NCI-H446 (cell line): ENCODE measurements around the gene PHF21B.
A peak's percentile ranks its signal among the peaks of the same experiment; 100 is the strongest.
"Not testable (repeated sequence)": the region's sequence is repeated elsewhere in the genome, so short reads cannot be mapped to it uniquely, and the experiment has no call there.

Source experiments
- DNase-seq, 2 experiments: peaks; one replicate each; lab custom pipeline; 2025; lab: John Stamatoyannopoulos, UW

PHF21B gene

GRCh38 chr22:45009606-45010531 lies at the start of gene PHF21B:
PHF21B (minus strand) TSS chr22:45010005; CDS start chr22:45009549, 456 bp downstream.
- DNase-seq, result peak; percentile 36 to 87

- no peak for DNase-seq
Observed at GRCh38 chr22:45059296-45059695, 49.5 kb upstream of the PHF21B start.

GRCh38 chr22:45058622-45058912 lies 48.8 kb upstream of the PHF21B start:
- no peak for DNase-seq

GRCh38 chr22:45055936-45056335 lies 46.1 kb upstream of the PHF21B start:
- no peak for DNase-seq

- DNase-seq, result no peak
Observed at GRCh38 chr22:45053571-45053970, 43.8 kb upstream of the PHF21B start.

- no peak for DNase-seq
Observed at GRCh38 chr22:45053094-45053493, 43.3 kb upstream of the PHF21B start.

GRCh38 chr22:45052665-45053064 lies 42.9 kb upstream of the PHF21B start:
- DNase-seq, result not testable (repeated sequence)

GRCh38 chr22:45051946-45052345 lies 42.1 kb upstream of the PHF21B start:
- DNase-seq, result no peak

GRCh38 chr22:45051419-45051818 lies 41.6 kb upstream of the PHF21B start:
- DNase-seq, result no peak

- no peak for DNase-seq
Observed at GRCh38 chr22:45047260-45047659, 37.5 kb upstream of the PHF21B start.

- DNase-seq, result no peak
Observed at GRCh38 chr22:45045208-45045607, 35.4 kb upstream of the PHF21B start.

- no peak for DNase-seq
Observed at GRCh38 chr22:45042263-45042662, 32.5 kb upstream of the PHF21B start.

- DNase-seq, result no peak
Observed at GRCh38 chr22:45039133-45039532, 29.3 kb upstream of the PHF21B start.

- DNase-seq, result no peak
Observed at GRCh38 chr22:45036154-45036553, 26.3 kb upstream of the PHF21B start.

GRCh38 chr22:45034821-45035220 lies 25.0 kb upstream of the PHF21B start:
- no peak for DNase-seq

GRCh38 chr22:45034156-45034555 lies 24.4 kb upstream of the PHF21B start:
- DNase-seq, result no peak

- no peak for DNase-seq
Observed at GRCh38 chr22:45033136-45033535, 23.3 kb upstream of the PHF21B start.

- no peak for DNase-seq
Observed at GRCh38 chr22:45031629-45032403, 22.0 kb upstream of the PHF21B start.

GRCh38 chr22:45029501-45029900 lies 19.7 kb upstream of the PHF21B start:
- DNase-seq, result no peak

- no peak for DNase-seq
Observed at GRCh38 chr22:45026511-45026910, 16.7 kb upstream of the PHF21B start.

GRCh38 chr22:45023431-45023830 lies 13.6 kb upstream of the PHF21B start:
- DNase-seq, result no peak

- no peak for DNase-seq
Observed at GRCh38 chr22:45019861-45020655, 10.3 kb upstream of the PHF21B start.
